ENCODE data around the gene UBE2O. TPM values are rescaled to one million over a fixed set of nuclear protein-coding genes. Genes with fewer than 3 reads are reported as not detected.

UBE2O gene
- total RNA-seq, 1 donor from 2014 or later: 37.5 TPM

GRCh38 chr17:76487451-76488192 is 34.7 kb upstream of the UBE2O start:
- FAIRE-seq: no peak
- no peak for DNase-seq (ENCODE audit: low spot score in 2 of 2)

- DNase-seq (ENCODE audit: low spot score in 2 of 2) (no peak), FAIRE-seq (no peak)
Observed at GRCh38 chr17:76485569-76485968, 32.6 kb upstream of the UBE2O start.

- FAIRE-seq (no peak), DNase-seq (ENCODE audit: low spot score in 2 of 2) (no peak)
Observed at GRCh38 chr17:76484228-76484725, 31.3 kb upstream of the UBE2O start.

- FAIRE-seq: no peak
- DNase-seq (ENCODE audit: low spot score in 2 of 2): no peak
Observed at GRCh38 chr17:76481071-76481655, 28.2 kb upstream of the UBE2O start.

GRCh38 chr17:76480632-76481031 is 27.7 kb upstream of the UBE2O start:
- FAIRE-seq: no peak
- no peak for DNase-seq (ENCODE audit: low spot score in 2 of 2)

- DNase-seq (ENCODE audit: low spot score in 2 of 2): no peak
- no peak for FAIRE-seq
Observed at GRCh38 chr17:76479515-76480060, 26.6 kb upstream of the UBE2O start.

- DNase-seq (ENCODE audit: low spot score in 2 of 2) (no peak), FAIRE-seq (no peak)
Observed at GRCh38 chr17:76478730-76479514, 26.0 kb upstream of the UBE2O start.

- DNase-seq (ENCODE audit: low spot score in 2 of 2): no peak
- no peak for FAIRE-seq
Observed at GRCh38 chr17:76478097-76478496, 25.1 kb upstream of the UBE2O start.

GRCh38 chr17:76477576-76477975 is 24.6 kb upstream of the UBE2O start:
- no peak for FAIRE-seq

GRCh38 chr17:76476736-76477135 is 23.8 kb upstream of the UBE2O start:
- DNase-seq (ENCODE audit: low spot score in 2 of 2): no peak
- FAIRE-seq: no peak

More at GRCh38 chr17:76477576-76477975, 24.6 kb upstream of the UBE2O start:
- DNase-seq (ENCODE audit: low spot score in 2 of 2): no peak

GRCh38 chr17:76475302-76475701 is 22.4 kb upstream of the UBE2O start:
- DNase-seq (ENCODE audit: low spot score in 2 of 2): no peak
- no peak for FAIRE-seq

- FAIRE-seq: no peak
- DNase-seq (ENCODE audit: low spot score in 2 of 2): no peak
Observed at GRCh38 chr17:76474894-76475293, 21.9 kb upstream of the UBE2O start.

GRCh38 chr17:76474238-76474637 is 21.3 kb upstream of the UBE2O start:
- FAIRE-seq: no peak
- DNase-seq (ENCODE audit: low spot score in 2 of 2): no peak

- no peak for FAIRE-seq
Observed at GRCh38 chr17:76473541-76473985, 20.6 kb upstream of the UBE2O start.

GRCh38 chr17:76472726-76473125 is 19.8 kb upstream of the UBE2O start:
- FAIRE-seq: no peak
- no peak for DNase-seq (ENCODE audit: low spot score in 2 of 2)

More at GRCh38 chr17:76473541-76473985, 20.6 kb upstream of the UBE2O start:
- no peak for DNase-seq (ENCODE audit: low spot score in 2 of 2)

GRCh38 chr17:76472258-76472645 is 19.3 kb upstream of the UBE2O start:
- no peak for DNase-seq (ENCODE audit: low spot score in 2 of 2)
- FAIRE-seq: no peak

- FAIRE-seq (no peak), DNase-seq (ENCODE audit: low spot score in 2 of 2) (no peak)
Observed at GRCh38 chr17:76471498-76472257, 18.7 kb upstream of the UBE2O start.

GRCh38 chr17:76469991-76470739 is 17.2 kb upstream of the UBE2O start:
- FAIRE-seq (no peak), DNase-seq (ENCODE audit: low spot score in 2 of 2) (no peak)

All from frontal cortex (tissue), 4 donors.